GOT3 (cell line): Measurements from ENCODE around the gene MED12.
"Not testable (repeated sequence)": the region's sequence is repeated elsewhere in the genome, so short reads cannot be mapped to it uniquely, and the experiment has no call there.

ENCODE experiments used
- DNase-seq: peaks from one replicate; lab custom pipeline; 2025; ENCODE audit warnings: mixed read lengths; lab: John Stamatoyannopoulos, UW

MED12 gene

GRCh38 chrX:71162981-71163380, 44.6 kb downstream of the MED12 start:
- no peak for DNase-seq

GRCh38 chrX:71164071-71164470, 45.7 kb downstream of the MED12 start:
- no peak for DNase-seq

DNA sequence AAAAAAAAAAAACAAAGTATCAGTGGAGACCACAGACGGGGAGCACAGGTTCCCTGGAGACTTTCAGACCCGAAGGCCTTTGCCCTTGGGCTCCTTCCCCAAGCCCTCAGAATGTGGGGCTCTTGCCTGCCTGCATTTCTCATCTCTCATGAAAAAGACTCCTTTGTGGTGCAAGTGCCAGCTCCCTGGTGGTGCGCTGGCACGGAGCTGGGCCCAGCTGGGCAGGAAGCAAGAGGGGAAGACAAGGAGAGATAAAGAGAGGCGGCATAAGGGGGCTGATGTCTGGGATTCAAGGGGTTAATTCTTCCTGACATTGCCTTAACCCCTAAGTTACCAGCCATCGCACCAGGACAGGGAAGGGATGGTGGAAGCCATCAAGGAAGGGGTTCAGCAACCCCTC, 48.1 kb downstream of the MED12 start:
- no peak for DNase-seq

- DNase-seq = no peak
Measured at GRCh38 chrX:71167031-71167781, 48.8 kb downstream of the MED12 start.

- no peak for DNase-seq
Measured at GRCh38 chrX:71168134-71168533, 49.7 kb downstream of the MED12 start.

- DNase-seq = no peak
Measured at GRCh38 chrX:71169586-71169985, 51.2 kb downstream of the MED12 start.

GRCh38 chrX:71170660-71171059, 52.3 kb downstream of the MED12 start:
- DNase-seq = no peak

DNA sequence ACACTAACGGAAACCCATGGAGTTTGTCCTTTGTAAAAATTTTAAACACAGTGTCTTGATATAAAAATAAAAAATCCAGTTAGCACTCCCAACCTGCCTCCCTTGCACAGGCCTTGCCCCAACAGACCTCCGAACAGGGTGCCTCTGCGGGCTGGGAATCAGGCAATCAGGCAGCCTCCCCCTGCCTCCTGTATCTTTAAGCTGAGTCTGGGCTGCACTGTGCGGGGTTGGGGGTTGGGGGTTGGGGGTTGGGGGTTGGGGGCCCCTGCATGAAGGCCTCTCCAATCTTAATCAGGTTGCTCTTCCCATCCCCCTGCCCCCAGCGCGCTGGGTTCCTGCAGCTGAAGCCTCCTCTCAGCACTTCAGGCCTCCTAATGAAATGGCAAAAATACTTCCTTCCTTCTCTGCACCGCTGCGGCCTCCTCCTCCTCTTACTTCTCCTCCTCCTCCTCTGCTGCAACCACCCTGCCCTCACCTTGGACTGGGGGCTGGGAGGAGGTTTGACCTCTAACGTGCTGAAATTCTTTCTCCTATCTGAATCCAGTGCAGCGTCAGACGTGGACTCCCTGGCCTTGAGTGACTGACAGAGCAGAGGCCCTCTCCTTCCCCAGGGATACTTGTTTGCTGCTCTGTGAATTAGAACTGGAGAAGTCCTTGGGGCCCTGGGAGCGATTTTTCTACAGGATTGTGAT, 52.9 kb downstream of the MED12 start:
- DNase-seq = no peak

- DNase-seq = no peak
Measured at GRCh38 chrX:71173440-71173839, 55.0 kb downstream of the MED12 start.

- DNase-seq = no peak
Measured at GRCh38 chrX:71174795-71175194, 56.4 kb downstream of the MED12 start.

DNA sequence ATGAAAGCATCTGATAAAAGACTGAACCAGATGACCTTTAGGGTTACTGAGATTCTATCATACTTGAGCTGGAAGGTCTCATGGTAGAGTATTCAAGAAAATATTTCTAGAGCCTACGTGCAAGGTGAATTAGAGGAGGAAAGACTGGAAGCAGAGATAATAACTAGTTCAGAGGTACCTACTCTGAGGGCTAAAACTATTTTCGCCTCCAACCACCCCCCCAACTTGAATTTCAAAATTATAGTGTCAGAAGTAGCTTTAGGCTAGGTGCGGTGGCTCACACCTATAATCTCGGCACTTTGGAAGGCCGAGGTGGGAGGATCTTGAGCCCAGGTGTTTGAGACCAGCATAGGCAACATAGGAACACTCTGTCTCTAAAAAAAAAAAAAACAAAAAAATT, 57.1 kb downstream of the MED12 start:
- no peak for DNase-seq

- DNase-seq = no peak
Measured at GRCh38 chrX:71177327-71177726, 58.9 kb downstream of the MED12 start.

- DNase-seq = no peak
Measured at GRCh38 chrX:71178908-71179307, 60.5 kb downstream of the MED12 start.

GRCh38 chrX:71180579-71181265, 62.3 kb downstream of the MED12 start:
- not testable (repeated sequence) for DNase-seq

DNA sequence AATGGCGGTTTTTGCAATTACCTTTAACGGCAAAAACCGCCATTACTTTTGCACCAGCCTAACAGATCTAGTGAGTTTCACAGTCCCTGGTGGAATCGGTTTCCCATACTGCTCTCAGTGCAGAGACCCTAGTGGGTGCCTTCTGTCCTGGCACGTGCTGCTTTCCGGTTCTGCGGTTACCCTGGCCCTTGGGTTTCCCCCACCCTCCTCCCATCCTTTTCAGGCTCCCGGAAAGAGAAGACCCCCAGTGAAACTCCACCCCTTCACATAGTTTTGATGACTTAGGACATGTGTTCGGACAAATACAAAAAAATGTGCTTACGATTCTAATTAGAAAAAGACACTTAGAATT, 63.1 kb downstream of the MED12 start:
- DNase-seq = no peak

- peak; percentile 57 for DNase-seq
Measured at GRCh38 chrX:71181910-71182799, 63.8 kb downstream of the MED12 start.

DNA sequence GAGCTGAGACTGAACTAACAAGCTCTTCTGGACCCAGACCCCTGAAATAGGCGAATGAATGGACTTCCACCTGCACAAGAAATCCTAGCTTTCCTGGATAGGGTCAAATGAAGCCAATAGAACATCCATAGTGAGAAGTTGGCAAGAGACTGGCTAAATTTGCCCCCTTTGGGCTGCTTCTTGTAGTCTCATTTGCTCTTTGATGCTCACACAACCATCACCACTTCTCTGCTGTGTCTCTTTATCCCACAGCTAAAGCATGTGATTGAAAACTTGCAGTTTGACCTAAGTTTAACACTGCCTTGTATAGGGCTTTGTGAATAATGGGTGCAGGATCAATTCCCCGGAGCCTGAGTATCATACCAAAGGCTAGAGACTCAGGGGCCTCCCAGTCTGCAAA, 64.5 kb downstream of the MED12 start:
- no peak for DNase-seq

- DNase-seq = no peak
Measured at GRCh38 chrX:71183341-71183740, 64.9 kb downstream of the MED12 start.

DNA sequence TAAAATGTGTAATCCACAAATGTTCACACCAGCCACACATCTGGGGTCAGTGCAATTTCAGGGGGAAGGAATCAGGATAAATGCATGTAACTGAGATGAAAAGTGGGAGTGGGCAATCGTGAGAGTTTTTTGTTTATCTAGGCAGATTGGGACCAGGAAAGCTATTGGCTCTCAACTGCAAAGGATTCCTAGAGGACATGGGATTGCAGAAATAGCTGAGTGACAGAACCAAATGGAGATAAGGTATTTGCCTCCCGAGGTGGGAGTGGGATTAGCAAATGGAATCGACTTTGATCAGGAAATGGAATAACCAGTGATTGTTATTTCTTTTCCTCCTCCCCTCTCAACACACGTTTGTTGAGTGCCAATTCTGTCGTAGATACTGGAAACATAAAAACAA, 65.7 kb downstream of the MED12 start:
- DNase-seq = no peak

DNA sequence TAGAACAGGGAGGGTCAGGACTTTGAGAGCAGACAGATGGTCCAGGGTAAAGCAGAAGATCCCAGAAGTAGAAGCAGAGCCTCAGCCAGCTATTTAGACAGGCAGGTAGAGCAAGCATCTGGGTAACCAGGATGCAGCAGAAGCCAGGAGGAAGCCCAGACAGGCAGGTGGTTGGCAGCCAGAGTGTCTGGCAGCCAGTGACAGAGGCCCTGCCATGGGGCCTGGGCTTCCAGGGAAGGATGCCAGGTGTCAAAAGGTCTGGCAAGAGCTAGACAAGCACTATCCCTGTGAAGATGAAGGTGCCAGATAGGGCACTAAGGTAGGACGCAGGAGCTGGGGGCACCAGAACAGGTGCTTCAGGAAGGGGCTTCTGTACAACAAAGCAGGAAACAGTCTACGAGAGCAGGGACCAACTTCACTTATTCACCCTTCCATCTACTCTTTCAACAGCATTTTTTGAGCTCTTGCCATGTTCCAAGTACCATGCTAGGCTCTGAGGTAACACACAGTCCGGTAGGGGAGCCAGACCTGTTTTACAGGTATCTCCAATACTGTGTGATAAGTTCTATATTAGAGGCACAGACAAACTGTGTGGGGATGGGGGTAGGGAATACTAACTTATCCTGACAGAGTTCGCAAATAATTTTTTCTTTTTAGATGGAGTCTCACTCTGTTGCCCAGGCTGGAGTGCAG, 66.6 kb downstream of the MED12 start:
- DNase-seq = no peak

GRCh38 chrX:71191248-71191647, 72.9 kb downstream of the MED12 start:
- DNase-seq = no peak
